ENCODE results near the gene TFPI. TPM values are rescaled to one million over a fixed set of nuclear protein-coding genes. Genes with fewer than 3 reads are reported as not detected.
"Not testable (repeated sequence)": the region's sequence is repeated elsewhere in the genome, so short reads cannot be mapped to it uniquely, and the experiment has no call there.

TFPI gene
- total RNA-seq, 1 donor from 2014 or later: 56.6 TPM

DNA sequence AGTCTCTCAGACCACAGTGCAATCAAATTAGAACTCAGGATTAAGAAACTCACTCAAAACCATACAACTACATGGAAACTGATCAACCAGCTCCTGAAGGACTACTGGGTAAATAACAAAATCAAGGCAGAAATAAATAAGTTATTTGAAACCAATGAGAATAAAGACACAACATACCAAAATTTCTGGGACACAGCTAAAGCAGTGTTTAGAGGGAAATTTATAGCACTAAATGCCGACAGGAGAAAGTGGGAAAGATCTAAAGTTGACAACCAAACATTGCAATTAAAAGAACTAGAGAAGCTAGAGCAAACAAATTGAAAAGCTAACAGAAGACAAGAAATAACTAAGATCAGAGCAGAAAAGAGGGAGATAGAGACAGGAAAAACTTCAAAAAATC is 18.9 kb downstream of the TFPI start:
- H3K27ac ChIP-seq (ENCODE audit: low read depth, low read length); H3K4me1 Mint-ChIP-seq (ENCODE audit: low read depth, unreplicated experiment); H3K4me3 ChIP-seq (ENCODE audit: insufficient read depth, low read depth, low read length); H3K9ac ChIP-seq (ENCODE audit: low read length); H3K27ac Mint-ChIP-seq (ENCODE audit: unreplicated experiment); H3K9me3 ChIP-seq (ENCODE audit: insufficient read depth, low read depth, low read length); H4K20me1 ChIP-seq (ENCODE audit: insufficient read depth, low read length); H3K4me3 Mint-ChIP-seq (ENCODE audit: unreplicated experiment); DNase-seq (ENCODE audit: low read depth); H3K4me1 ChIP-seq (ENCODE audit: insufficient read depth, low read length); FAIRE-seq; H2AFZ ChIP-seq (ENCODE audit: low read depth, low read length); H3K27me3 ChIP-seq (ENCODE audit: insufficient read depth, low read length); H3K36me3 ChIP-seq (ENCODE audit: insufficient read depth, low read length); H3K4me2 ChIP-seq (ENCODE audit: low read length); H3K27me3 Mint-ChIP-seq (ENCODE audit: low read depth, unreplicated experiment): not testable (repeated sequence)
- Mint-ChIP-seq H3K9me3 (ENCODE audit: unreplicated experiment) (peaks cover 13% of the 10 kb centered on the region), H3K36me3 (ENCODE audit: low read depth, unreplicated experiment) (peaks cover 12% of the 10 kb centered on the region)
- H3K79me2 ChIP-seq (ENCODE audit: insufficient read depth, low read length): peaks cover 85% of the 10 kb centered on the region

DNA sequence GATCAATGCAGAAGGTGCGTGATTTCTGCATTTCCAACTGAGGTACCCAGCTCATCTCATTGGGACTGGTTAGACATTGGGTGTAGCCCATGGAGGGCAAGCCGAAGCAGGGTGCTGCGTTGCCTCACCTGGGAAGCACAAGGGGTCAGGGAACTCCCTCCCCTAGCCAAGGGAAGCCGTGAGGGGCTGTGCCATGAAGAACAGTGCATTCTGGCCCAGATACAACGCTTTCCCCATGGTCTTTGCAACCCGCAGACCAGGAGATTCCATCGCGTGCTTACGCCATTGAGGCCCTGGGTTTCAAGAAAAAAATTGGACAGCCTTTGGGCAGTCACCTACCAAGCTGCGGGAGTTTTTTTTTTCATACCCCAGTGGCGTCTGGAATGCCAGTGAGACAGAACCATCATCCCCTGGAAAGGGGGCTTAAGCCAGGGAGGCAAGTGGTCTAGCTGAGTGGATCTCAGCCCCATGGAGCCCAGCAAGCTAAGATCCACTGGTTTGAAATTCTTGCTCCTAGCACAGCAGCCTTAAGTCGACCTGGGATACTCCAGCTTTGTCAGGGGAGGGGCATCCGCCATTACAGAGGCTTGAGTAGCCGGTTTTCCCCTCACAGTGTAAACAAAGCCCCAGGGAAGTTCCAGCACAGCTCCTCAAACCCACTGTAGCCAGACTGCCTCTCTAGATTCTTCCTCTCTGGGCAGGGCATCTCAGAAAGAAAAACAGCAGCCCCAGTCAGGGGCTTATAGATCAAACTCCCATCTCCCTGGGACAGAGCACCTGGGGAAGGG is 21.7 kb downstream of the TFPI start:
- no peak overlapping the region for H2AFZ ChIP-seq (ENCODE audit: low read depth, low read length)

DNA sequence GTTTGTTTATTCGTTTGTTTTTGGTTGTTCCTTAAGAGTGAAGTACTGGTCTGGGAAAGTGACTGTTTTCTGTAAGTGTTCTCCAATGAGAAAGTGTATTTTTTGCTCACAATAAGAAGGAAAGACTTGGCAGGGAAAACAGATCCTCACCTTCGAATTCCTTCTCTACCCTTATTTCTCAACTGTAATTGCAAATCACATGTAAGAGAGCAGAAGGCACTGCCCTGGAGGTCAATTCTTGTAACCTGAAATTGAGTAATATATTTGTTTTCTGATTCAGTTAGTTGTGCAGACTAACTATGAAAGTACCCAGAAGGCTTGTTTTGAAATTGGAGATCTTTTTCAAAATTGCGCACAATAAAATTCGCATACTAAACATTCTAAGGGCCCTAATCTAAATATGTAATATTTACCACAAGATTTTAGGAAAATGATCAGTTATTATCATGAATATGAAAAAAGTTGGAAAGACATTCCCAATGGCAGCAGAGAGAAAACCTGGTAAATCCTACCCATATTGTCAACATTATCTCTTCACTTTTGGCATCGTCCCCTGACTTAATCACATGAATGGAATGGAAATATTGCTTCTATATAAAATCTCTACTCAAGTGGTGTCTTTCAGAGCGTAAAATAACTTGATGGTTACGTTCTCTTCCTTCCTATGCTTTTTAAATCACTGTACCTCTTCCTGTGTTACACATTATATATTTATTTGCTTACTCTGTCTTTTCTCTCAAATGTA is 24.1 kb downstream of the TFPI start:
- H3K4me3 Mint-ChIP-seq (ENCODE audit: unreplicated experiment): no peak overlapping the region
- peaks cover 6% of the 10 kb centered on the region for H3K36me3 Mint-ChIP-seq (ENCODE audit: low read depth, unreplicated experiment)
- Histone ChIP-seq H4K20me1 (ENCODE audit: insufficient read depth, low read length) (no peaks in the 10 kb centered on the region), H3K79me2 (ENCODE audit: insufficient read depth, low read length) (peaks cover 41% of the 10 kb centered on the region), H3K9ac (ENCODE audit: low read length) (no peak overlapping the region), H3K27ac (ENCODE audit: low read depth, low read length) (no peak overlapping the region), H3K4me2 (ENCODE audit: low read length) (no peak overlapping the region), H3K4me3 (ENCODE audit: insufficient read depth, low read depth, low read length) (no peak overlapping the region), H3K27me3 (ENCODE audit: insufficient read depth, low read length) (no peaks in the 10 kb centered on the region), H3K9me3 (ENCODE audit: insufficient read depth, low read depth, low read length) (no peaks in the 10 kb centered on the region), H3K4me1 (ENCODE audit: insufficient read depth, low read length) (peaks cover 9% of the 10 kb centered on the region), H3K36me3 (ENCODE audit: insufficient read depth, low read length) (no peaks in the 10 kb centered on the region), H2AFZ (ENCODE audit: low read depth, low read length) (no peak overlapping the region)
- no peak overlapping the region for H3K27ac Mint-ChIP-seq (ENCODE audit: unreplicated experiment)
- no peak for FAIRE-seq
- no peak for TF ChIP-seq EZH2 (IDR thresholded peaks at IDR 0.05; ENCODE audit: insufficient read depth, low read length)
- TF ChIP-seq, protein P1, sequence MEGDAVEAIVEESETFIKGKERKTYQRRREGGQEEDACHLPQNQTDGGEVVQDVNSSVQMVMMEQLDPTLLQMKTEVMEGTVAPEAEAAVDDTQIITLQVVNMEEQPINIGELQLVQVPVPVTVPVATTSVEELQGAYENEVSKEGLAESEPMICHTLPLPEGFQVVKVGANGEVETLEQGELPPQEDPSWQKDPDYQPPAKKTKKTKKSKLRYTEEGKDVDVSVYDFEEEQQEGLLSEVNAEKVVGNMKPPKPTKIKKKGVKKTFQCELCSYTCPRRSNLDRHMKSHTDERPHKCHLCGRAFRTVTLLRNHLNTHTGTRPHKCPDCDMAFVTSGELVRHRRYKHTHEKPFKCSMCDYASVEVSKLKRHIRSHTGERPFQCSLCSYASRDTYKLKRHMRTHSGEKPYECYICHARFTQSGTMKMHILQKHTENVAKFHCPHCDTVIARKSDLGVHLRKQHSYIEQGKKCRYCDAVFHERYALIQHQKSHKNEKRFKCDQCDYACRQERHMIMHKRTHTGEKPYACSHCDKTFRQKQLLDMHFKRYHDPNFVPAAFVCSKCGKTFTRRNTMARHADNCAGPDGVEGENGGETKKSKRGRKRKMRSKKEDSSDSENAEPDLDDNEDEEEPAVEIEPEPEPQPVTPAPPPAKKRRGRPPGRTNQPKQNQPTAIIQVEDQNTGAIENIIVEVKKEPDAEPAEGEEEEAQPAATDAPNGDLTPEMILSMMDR (IDR thresholded peaks at IDR 0.05; ENCODE audit: insufficient read depth, low read depth, low read length): no peak
- DNase-seq (ENCODE audit: low read depth): no peak
- H3K9me3 Mint-ChIP-seq (ENCODE audit: unreplicated experiment): no peaks in the 10 kb centered on the region
- no peaks in the 10 kb centered on the region for H3K27me3 Mint-ChIP-seq (ENCODE audit: low read depth, unreplicated experiment)
- H3K4me1 Mint-ChIP-seq (ENCODE audit: low read depth, unreplicated experiment): peaks cover 4% of the 10 kb centered on the region

More for the DNA sequence above, 21.7 kb downstream of the TFPI start:
- no peaks in the 10 kb centered on the region for H4K20me1 ChIP-seq (ENCODE audit: insufficient read depth, low read length)
- no peaks in the 10 kb centered on the region for H3K36me3 ChIP-seq (ENCODE audit: insufficient read depth, low read length)
- no peaks in the 10 kb centered on the region for H3K27me3 ChIP-seq (ENCODE audit: insufficient read depth, low read length)
- Mint-ChIP-seq H3K36me3 (ENCODE audit: low read depth, unreplicated experiment) (peaks cover 9% of the 10 kb centered on the region), H3K4me3 (ENCODE audit: unreplicated experiment) (no peak overlapping the region), H3K27ac (ENCODE audit: unreplicated experiment) (no peak overlapping the region), H3K4me1 (ENCODE audit: low read depth, unreplicated experiment) (peaks cover 2% of the 10 kb centered on the region), H3K9me3 (ENCODE audit: unreplicated experiment) (peaks cover 11% of the 10 kb centered on the region), H3K27me3 (ENCODE audit: low read depth, unreplicated experiment) (no peaks in the 10 kb centered on the region)
- H3K4me1 ChIP-seq (ENCODE audit: insufficient read depth, low read length): peaks cover 2% of the 10 kb centered on the region
- no peak overlapping the region for H3K27ac ChIP-seq (ENCODE audit: low read depth, low read length)
- FAIRE-seq (no peak), DNase-seq (ENCODE audit: low read depth) (no peak)
- no peak overlapping the region for H3K9ac ChIP-seq (ENCODE audit: low read length)
- no peak overlapping the region for H3K4me2 ChIP-seq (ENCODE audit: low read length)
- peaks cover 64% of the 10 kb centered on the region for H3K79me2 ChIP-seq (ENCODE audit: insufficient read depth, low read length)
- TF ChIP-seq EZH2 (IDR thresholded peaks at IDR 0.05; ENCODE audit: insufficient read depth, low read length): no peak
- TF ChIP-seq, protein P1 (IDR thresholded peaks at IDR 0.05; ENCODE audit: insufficient read depth, low read depth, low read length): no peak
- H3K4me3 ChIP-seq (ENCODE audit: insufficient read depth, low read depth, low read length): no peak overlapping the region
- H3K9me3 ChIP-seq (ENCODE audit: insufficient read depth, low read depth, low read length): no peaks in the 10 kb centered on the region
